Muscle layer of colon (tissue), 2 donors: ENCODE results near the gene SLFN13.

ENCODE experiments used
- H3K27ac ChIP-seq: one replicate; pipeline ENCODE4 v1.7.0; 2013; ENCODE audit warnings: low read depth, mild to moderate bottlenecking, low read length, moderate library complexity
- H3K27me3 ChIP-seq, 2 donors: one replicate each; pipeline ENCODE4 v1.7.0; 2013; ENCODE audit warnings: low read length in 2 of 2, mild to moderate bottlenecking in 2 of 2; ENCODE audit not compliant: insufficient read depth in 2 of 2, control insufficient read depth in 1 of 2
- H3K36me3 ChIP-seq: one replicate; pipeline ENCODE4 v1.7.0; 2013; ENCODE audit warnings: mild to moderate bottlenecking, low read length; ENCODE audit not compliant: insufficient read depth
- H3K4me1 ChIP-seq: one replicate; pipeline ENCODE4 v1.7.0; 2013; ENCODE audit warnings: mild to moderate bottlenecking, low read length; ENCODE audit not compliant: insufficient read depth
- H3K4me3 ChIP-seq, 2 donors: one replicate each; pipeline ENCODE4 v1.7.0; 2013; ENCODE audit warnings: low read length in 2 of 2, low read depth in 1 of 2, mild to moderate bottlenecking in 1 of 2, moderate library complexity in 1 of 2
- H3K9ac ChIP-seq: one replicate; pipeline ENCODE4 v1.7.0; 2013; ENCODE audit warnings: low read length
- H3K9me3 ChIP-seq: one replicate; pipeline ENCODE4 v1.7.0; 2013; ENCODE audit warnings: mild to moderate bottlenecking, low read length
- donor health status: abdominal sarcoma.
- donor health status: Adenocarcinoma of cecum.

The SLFN13 gene

DNA sequence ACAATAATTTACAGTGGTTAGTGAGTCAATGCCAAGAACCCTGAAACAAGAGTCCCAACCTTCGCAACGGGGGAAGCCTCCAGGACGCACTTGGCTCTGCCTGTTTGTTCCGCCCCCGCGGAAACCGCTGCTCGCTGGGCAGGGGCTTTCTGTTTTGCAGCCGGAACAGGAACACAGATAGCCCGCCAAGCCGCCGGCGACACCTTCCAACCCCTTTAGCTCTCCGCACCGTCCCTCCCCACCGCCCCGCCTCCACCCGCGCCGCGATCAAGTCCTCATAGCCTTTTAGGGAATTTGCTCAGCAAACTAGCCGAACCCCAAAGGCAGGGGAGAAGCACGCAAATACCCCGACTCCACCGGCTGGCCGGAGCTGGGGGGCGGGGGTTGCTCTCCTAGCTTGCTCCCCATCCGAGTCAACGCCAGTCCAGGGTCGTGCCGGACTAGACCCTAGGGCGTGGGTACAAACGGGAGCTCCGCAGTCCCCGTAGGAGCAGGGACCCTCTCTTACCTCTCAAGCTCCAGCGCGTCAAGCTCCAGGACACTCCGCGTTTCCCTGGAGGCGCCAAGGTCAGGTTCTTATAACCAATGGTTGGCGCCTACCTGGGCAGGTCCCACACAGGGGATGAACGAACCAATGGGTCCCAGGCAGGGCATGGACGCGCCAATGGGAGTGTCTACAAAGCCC lies at the start of gene SLFN13:
TSS of gene SLFN13 (minus strand) at position 553 of the 685 bp plus-strand sequence. CDS start 3,086 bp downstream, outside the sequence.
- H3K9ac ChIP-seq: peak within 1 kb of the TSS; percentile 58
- no peaks in the 10 kb centered on the region for H3K27me3 ChIP-seq
- H3K9me3 ChIP-seq: no peaks in the 10 kb centered on the region
- H3K36me3 ChIP-seq: no peaks in the 10 kb centered on the region
- H3K4me3 ChIP-seq: peak within 1 kb of the TSS; percentile 70 to 73
- peak within 1 kb of the TSS; percentile 63 for H3K27ac ChIP-seq
- peaks cover 8% of the 10 kb centered on the region for H3K4me1 ChIP-seq

DNA sequence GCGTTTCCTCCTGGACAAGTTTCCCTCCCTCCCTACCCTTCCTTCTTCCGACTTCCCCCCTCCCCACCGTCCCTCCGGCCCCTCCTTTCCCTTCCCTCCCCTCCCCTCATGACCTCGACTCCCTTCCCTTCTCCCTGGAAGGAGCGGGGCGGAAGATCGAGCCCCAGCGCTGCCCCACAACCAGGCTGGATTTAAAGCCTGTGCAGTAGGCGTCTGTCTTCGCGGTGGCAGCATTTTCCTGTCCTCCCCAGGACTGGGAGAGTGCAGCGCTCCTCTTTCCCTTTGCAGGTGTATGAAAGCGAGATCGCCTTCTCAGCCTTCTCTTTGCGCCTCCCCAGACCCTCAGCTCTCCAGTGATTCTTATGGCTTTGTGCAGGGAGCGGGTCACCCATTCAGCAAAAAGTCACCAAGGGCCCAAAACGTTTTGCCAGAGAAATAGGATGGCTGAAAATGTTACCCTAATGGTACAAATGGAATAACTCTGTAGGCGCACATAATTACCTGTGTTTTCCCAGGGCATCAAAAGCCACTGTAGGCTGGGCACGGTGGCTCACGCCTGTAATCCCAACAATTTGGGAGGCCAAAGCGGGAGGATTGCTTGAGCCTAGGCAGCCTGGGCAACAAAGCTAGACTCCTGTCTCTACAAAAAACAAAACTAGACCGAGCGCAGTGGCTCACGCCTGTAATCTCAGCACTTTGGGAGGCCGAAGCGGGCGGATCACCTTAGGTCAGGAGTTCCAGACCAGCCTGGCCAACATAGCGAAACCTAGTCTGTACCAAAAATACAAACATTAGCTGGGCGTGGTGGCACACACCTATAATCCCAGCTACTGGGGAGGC lies 48.1 kb upstream of the SLFN13 start:
- Histone ChIP-seq H3K27ac (no peak overlapping the region), H3K9me3 (no peaks in the 10 kb centered on the region), H3K4me3 (no peak overlapping the region), H3K9ac (no peak overlapping the region), H3K36me3 (no peaks in the 10 kb centered on the region), H3K27me3 (peaks cover 64 to 79% of the 10 kb centered on the region in 2 donors), H3K4me1 (peaks cover 5% of the 10 kb centered on the region)

DNA sequence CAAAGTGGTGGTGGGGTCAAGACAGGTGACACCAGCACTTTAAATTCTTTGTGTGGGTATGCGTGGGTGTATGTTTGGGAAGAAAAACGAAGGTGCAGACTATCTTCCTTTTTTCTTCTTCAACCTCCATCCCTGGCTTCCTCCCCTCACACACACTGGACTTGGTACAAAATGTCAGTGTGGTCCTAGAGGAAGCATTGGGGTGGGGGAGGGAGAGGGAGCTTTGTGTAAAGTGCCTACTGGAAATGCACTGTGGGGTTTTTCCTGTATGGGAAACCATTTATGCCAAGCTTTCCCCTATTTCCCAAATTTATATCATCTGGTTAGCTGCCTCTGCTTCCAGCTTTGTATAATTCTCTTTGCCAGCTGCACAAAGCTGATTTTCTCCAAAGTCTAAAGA lies 44.5 kb upstream of the SLFN13 start:
- Histone ChIP-seq H3K36me3 (no peaks in the 10 kb centered on the region), H3K4me1 (peaks cover 14% of the 10 kb centered on the region), H3K9ac (no peak overlapping the region), H3K27ac (no peak overlapping the region), H3K4me3 (no peak overlapping the region), H3K9me3 (peaks cover 10% of the 10 kb centered on the region), H3K27me3 (peaks cover 86 to 92% of the 10 kb centered on the region in 2 donors)

DNA sequence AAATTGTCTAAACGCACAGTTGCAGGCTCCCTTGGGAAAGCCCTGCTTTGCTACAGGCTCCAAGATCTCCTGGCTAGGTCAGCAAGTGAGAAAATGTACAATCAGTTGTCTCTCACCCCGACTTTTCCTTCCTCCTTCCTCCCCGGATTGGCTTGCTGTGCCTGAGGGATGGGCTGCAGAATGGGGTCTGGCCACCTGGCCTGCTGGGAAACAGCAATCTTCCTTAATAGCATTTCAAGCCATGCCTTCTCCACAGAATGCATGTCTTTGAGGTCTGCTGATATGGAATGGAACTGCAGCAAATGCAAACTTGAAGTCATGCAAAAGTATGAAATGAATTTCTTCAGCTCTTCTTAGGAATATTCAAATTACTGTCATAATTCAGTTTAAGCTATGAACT lies 42.9 kb upstream of the SLFN13 start:
- H3K9ac ChIP-seq: no peak overlapping the region
- H3K4me1 ChIP-seq: peaks cover 26% of the 10 kb centered on the region
- H3K9me3 ChIP-seq: peaks cover 12% of the 10 kb centered on the region
- no peak overlapping the region for H3K4me3 ChIP-seq
- no peaks in the 10 kb centered on the region for H3K36me3 ChIP-seq
- no peak overlapping the region for H3K27ac ChIP-seq
- peaks cover 85 to 92% of the 10 kb centered on the region in 2 donors for H3K27me3 ChIP-seq

GRCh38 chr17:35489944-35490343 lies 41.4 kb upstream of the SLFN13 start:
- Histone ChIP-seq H3K9ac (no peak overlapping the region), H3K27me3 (peaks cover 71 to 78% of the 10 kb centered on the region in 2 donors), H3K4me3 (no peak overlapping the region), H3K27ac (no peak overlapping the region), H3K4me1 (peaks cover 21% of the 10 kb centered on the region), H3K36me3 (no peaks in the 10 kb centered on the region), H3K9me3 (peaks cover 12% of the 10 kb centered on the region)

DNA sequence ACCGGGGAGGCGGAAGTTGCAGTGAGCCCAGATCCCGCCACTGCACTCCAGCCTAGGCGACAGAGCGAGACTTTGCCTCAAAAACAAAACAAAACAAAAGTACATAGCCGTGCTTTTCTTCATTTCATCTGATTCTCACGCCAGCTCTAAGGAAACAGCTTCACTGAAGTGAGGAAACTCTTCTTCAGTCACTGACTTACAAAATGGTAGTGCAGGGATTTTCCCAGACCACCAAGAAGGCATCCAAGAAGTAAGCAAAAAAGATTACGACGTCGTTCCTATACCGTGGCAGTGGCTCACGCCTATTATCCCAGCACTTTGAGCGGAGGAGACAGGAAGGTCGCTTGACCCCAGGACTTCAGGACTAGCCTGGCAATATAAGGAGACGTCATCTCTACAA lies 40.4 kb upstream of the SLFN13 start:
- peaks cover 21% of the 10 kb centered on the region for H3K4me1 ChIP-seq

GRCh38 chr17:35486920-35487732 lies 38.6 kb upstream of the SLFN13 start:
- H3K9me3 ChIP-seq: peaks cover 12% of the 10 kb centered on the region
- peak overlapping the region; percentile 21 for H3K9ac ChIP-seq
- H3K4me3 ChIP-seq: peak overlapping the region; percentile 58 to 68
- no peak overlapping the region for H3K27ac ChIP-seq
- H3K4me1 ChIP-seq: peaks cover 21% of the 10 kb centered on the region
- no peaks in the 10 kb centered on the region for H3K36me3 ChIP-seq
- peaks cover 52 to 61% of the 10 kb centered on the region in 2 donors for H3K27me3 ChIP-seq

More for the DNA sequence above, 40.4 kb upstream of the SLFN13 start:
- Histone ChIP-seq H3K27me3 (peaks cover 70 to 76% of the 10 kb centered on the region in 2 donors), H3K9me3 (peaks cover 12% of the 10 kb centered on the region), H3K4me3 (no peak overlapping the region), H3K9ac (no peak overlapping the region), H3K27ac (no peak overlapping the region), H3K36me3 (no peaks in the 10 kb centered on the region)

DNA sequence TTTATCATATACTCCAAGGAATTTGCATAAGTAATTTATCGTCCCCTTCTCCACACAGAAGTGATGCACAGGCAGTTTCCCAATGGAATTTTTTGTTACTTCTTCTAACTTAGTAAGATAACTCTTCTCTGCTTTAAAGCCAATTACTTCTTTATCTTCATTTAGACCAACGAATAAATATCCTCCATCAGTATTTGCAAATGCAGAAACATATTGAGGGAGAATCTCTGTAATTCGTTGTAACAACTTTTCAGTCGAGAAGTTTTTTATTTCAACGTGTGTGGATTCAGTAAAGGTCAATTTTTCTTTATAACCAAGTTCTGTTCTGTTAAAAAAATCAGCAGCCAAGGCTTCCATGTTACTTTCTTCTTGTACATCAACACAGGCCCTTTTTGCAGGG lies 30.7 kb upstream of the SLFN13 start:
- no peaks in the 10 kb centered on the region for H3K36me3 ChIP-seq
- H3K4me3 ChIP-seq: no peak overlapping the region
- no peaks in the 10 kb centered on the region for H3K9me3 ChIP-seq
- no peak overlapping the region for H3K27ac ChIP-seq
- no peak overlapping the region for H3K9ac ChIP-seq
- no peaks in the 10 kb centered on the region for H3K4me1 ChIP-seq
- peaks cover 0 to 9% of the 10 kb centered on the region in 2 donors for H3K27me3 ChIP-seq

GRCh38 chr17:35477248-35477647 lies 28.7 kb upstream of the SLFN13 start:
- no peaks in the 10 kb centered on the region for H3K9me3 ChIP-seq
- no peaks in the 10 kb centered on the region for H3K4me1 ChIP-seq
- no peak overlapping the region for H3K9ac ChIP-seq
- no peaks in the 10 kb centered on the region for H3K36me3 ChIP-seq
- H3K27me3 ChIP-seq: peaks cover 0 to 7% of the 10 kb centered on the region in 2 donors
- H3K27ac ChIP-seq: no peak overlapping the region
- H3K4me3 ChIP-seq: no peak overlapping the region

DNA sequence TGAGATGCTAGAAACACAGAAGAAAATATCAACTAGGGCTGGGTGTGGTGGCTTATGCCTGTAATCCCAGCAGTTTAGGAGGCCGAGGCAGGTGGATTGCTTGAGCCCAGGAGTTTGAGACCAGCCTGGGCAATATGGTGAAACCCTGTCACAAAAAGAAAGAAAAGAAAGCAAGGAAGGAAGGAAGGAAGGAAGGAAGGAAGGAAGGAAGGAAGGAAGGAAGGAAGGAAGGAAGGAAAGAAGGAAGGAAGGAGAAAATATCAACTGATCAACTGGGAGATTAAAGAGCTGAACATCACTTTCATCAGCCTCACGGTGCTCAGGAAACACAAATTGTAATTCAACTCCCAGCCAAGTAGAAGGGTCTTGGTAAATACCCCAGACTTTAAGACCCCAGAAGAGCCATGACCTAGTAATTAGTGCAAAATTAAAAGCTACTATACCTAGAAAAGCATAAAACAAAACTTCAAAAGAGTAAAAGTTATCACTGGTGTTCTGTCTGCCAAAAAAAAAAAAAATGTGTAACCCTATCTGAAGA lies 27.8 kb upstream of the SLFN13 start:
- H3K9me3 ChIP-seq: no peaks in the 10 kb centered on the region
- H3K4me3 ChIP-seq: no peak overlapping the region
- H3K36me3 ChIP-seq: no peaks in the 10 kb centered on the region
- H3K27me3 ChIP-seq: peaks cover 0 to 7% of the 10 kb centered on the region in 2 donors
- H3K4me1 ChIP-seq: no peaks in the 10 kb centered on the region
- H3K27ac ChIP-seq: no peak overlapping the region
- H3K9ac ChIP-seq: no peak overlapping the region

- Histone ChIP-seq H3K4me3 (no peak overlapping the region), H3K27ac (no peak overlapping the region), H3K4me1 (no peaks in the 10 kb centered on the region), H3K9me3 (no peaks in the 10 kb centered on the region), H3K27me3 (peaks cover 1 to 4% of the 10 kb centered on the region in 2 donors), H3K36me3 (no peaks in the 10 kb centered on the region), H3K9ac (no peak overlapping the region)
Observed at GRCh38 chr17:35468475-35468874, 19.9 kb upstream of the SLFN13 start.
